Measurements from ENCODE around the gene TXNDC17. TPM values are rescaled to one million over a fixed set of nuclear protein-coding genes. Genes with fewer than 3 reads are reported as not detected.

TXNDC17 gene
- total RNA-seq, 1 donor from 2014 or later = 193 TPM

- H3K4me3 ChIP-seq (ENCODE audit: low read depth, low read length) = no peak overlapping the region
- H3K27me3 ChIP-seq (ENCODE audit: control insufficient read depth, insufficient read depth, low read length) = peaks cover 9% of the 10 kb centered on the region
- TF ChIP-seq CTCF (IDR thresholded peaks at IDR 0.05; ENCODE audit: insufficient read depth, low read length, poor library complexity, severe bottlenecking) = no peak
- DNase-seq (ENCODE audit: low read depth) = no peak
- H3K36me3 ChIP-seq (ENCODE audit: control insufficient read depth, insufficient read depth, low read length) = no peaks in the 10 kb centered on the region
Observed at GRCh38 chr17:6670571-6670970, 29.7 kb downstream of the TXNDC17 start.

- no peak for TF ChIP-seq CTCF (IDR thresholded peaks at IDR 0.05; ENCODE audit: insufficient read depth, low read length, poor library complexity, severe bottlenecking)
- DNase-seq (ENCODE audit: low read depth) = no peak
- H3K27me3 ChIP-seq (ENCODE audit: control insufficient read depth, insufficient read depth, low read length) = peaks cover 10% of the 10 kb centered on the region
- no peak overlapping the region for H3K4me3 ChIP-seq (ENCODE audit: low read depth, low read length)
- no peaks in the 10 kb centered on the region for H3K36me3 ChIP-seq (ENCODE audit: control insufficient read depth, insufficient read depth, low read length)
Observed at GRCh38 chr17:6670999-6671398, 30.1 kb downstream of the TXNDC17 start.

GRCh38 chr17:6671431-6671830 lies 30.6 kb downstream of the TXNDC17 start:
- H3K4me3 ChIP-seq (ENCODE audit: low read depth, low read length) = no peak overlapping the region

GRCh38 chr17:6674586-6674985 lies 33.7 kb downstream of the TXNDC17 start:
- no peak for TF ChIP-seq CTCF (IDR thresholded peaks at IDR 0.05; ENCODE audit: insufficient read depth, low read length, poor library complexity, severe bottlenecking)
- H3K36me3 ChIP-seq (ENCODE audit: control insufficient read depth, insufficient read depth, low read length) = no peaks in the 10 kb centered on the region
- H3K4me3 ChIP-seq (ENCODE audit: low read depth, low read length) = no peak overlapping the region
- DNase-seq (ENCODE audit: low read depth) = no peak
- H3K27me3 ChIP-seq (ENCODE audit: control insufficient read depth, insufficient read depth, low read length) = peaks cover 21% of the 10 kb centered on the region

More at GRCh38 chr17:6671431-6671830, 30.6 kb downstream of the TXNDC17 start:
- peaks cover 11% of the 10 kb centered on the region for H3K27me3 ChIP-seq (ENCODE audit: control insufficient read depth, insufficient read depth, low read length)
- H3K36me3 ChIP-seq (ENCODE audit: control insufficient read depth, insufficient read depth, low read length) = no peaks in the 10 kb centered on the region
- no peak for TF ChIP-seq CTCF (IDR thresholded peaks at IDR 0.05; ENCODE audit: insufficient read depth, low read length, poor library complexity, severe bottlenecking)
- DNase-seq (ENCODE audit: low read depth) = no peak

GRCh38 chr17:6675201-6675825 lies 34.5 kb downstream of the TXNDC17 start:
- no peak for TF ChIP-seq CTCF (IDR thresholded peaks at IDR 0.05; ENCODE audit: insufficient read depth, low read length, poor library complexity, severe bottlenecking)
- Histone ChIP-seq H3K27me3 (ENCODE audit: control insufficient read depth, insufficient read depth, low read length) (peaks cover 21% of the 10 kb centered on the region), H3K36me3 (ENCODE audit: control insufficient read depth, insufficient read depth, low read length) (no peaks in the 10 kb centered on the region), H3K4me3 (ENCODE audit: low read depth, low read length) (no peak overlapping the region)
- no peak for DNase-seq (ENCODE audit: low read depth)

- no peak for DNase-seq (ENCODE audit: low read depth)
- no peaks in the 10 kb centered on the region for H3K36me3 ChIP-seq (ENCODE audit: control insufficient read depth, insufficient read depth, low read length)
- H3K4me3 ChIP-seq (ENCODE audit: low read depth, low read length) = no peak overlapping the region
- no peak for TF ChIP-seq CTCF (IDR thresholded peaks at IDR 0.05; ENCODE audit: insufficient read depth, low read length, poor library complexity, severe bottlenecking)
- H3K27me3 ChIP-seq (ENCODE audit: control insufficient read depth, insufficient read depth, low read length) = peaks cover 21% of the 10 kb centered on the region
Observed at GRCh38 chr17:6676802-6677157, 35.9 kb downstream of the TXNDC17 start.
